ENCODE measurements around the gene MUS81.

MUS81 gene

DNA sequence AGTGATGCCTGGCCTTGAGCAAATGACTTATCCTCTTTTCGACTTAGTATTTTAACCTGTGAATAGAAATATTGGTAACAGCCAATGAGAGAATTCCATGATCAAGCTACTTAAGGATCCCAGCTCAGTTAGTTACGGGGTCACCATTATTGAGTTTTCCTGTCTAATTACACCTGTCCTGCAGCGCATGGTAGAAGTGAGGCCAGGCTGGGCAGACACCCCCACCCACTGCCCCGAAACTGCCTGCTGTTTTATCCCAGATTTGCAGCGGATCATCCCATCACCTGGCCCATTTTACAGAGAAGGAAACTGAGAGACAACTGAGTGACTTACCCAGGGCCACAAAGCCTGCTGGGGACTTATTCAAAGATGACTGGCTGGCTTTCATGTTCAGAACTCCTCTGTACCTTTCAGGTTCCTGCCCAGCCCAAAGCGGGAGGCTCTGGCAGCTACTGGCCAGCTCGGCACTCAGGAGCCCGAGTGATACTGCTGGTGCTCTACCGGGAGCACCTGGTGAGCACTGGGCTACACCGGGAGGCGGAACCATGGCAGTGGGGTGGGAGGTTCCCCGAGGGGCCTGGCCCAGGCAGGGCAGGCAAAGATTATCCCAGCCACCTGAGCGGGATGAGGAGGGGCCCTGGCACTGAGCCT lies 1.4 kb downstream of the MUS81 start:
- DNase-seq, result no peak

DNA sequence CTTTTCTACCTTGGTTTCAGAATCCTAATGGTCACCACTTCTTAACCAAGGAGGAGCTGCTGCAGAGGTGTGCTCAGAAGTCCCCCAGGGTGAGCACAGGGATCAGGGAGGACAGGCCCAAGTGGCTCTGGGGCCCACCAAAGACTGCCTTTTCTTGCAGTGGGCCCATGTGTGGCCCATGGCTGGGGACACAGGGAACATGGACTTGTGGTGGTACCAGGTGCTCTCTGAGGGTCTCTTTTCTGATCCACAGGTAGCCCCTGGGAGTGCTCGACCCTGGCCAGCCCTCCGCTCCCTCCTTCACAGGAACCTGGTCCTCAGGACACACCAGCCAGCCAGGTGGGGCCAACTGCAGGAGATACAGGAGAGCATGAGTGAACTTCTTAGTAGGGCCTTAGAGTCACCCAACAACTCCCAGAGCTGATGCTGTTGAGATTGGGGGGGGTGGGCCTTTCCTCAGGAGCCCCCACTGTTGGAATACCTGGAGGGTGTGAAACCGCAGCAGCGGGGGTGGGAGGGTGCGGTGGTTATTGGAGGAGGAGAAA lies 2.0 kb downstream of the MUS81 start:
- no peak for DNase-seq

DNA sequence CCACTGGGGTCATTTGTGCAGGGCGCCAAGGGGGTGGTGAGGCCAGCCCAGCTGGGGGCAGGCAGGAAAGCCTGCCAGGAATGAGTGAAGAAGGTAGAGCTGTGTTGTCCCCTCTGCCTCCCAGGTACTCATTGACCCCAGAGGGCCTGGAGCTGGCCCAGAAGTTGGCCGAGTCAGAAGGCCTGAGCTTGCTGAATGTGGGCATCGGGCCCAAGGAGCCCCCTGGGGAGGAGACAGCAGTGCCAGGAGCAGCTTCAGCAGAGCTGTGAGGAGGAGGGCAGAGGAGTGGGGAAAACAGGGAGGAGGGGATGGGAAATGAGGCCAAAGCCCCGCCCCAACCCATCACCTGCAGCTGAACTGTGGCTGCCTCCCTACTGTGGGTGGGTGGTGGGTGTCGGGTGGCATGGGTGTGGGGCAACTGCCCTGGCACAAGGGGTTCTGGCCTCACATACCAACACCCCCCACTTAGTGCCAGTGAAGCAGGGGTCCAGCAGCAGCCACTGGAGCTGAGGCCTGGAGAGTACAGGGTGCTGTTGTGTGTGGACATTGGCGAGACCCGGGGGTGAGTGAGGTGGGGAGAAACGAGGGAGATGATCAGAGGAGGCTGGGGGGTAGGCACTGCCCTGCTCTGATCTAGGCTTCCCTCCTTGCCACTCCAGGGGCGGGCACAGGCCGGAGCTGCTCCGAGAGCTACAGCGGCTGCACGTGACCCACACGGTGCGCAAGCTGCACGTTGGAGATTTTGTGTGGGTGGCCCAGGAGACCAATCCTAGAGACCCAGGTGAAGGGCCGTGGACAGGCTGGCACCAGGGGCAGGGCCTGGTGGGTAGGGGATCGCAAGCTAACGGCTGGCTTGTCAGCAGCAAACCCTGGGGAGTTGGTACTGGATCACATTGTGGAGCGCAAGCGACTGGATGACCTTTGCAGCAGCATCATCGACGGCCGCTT lies 3.0 kb downstream of the MUS81 start:
- no peak for DNase-seq

DNA sequence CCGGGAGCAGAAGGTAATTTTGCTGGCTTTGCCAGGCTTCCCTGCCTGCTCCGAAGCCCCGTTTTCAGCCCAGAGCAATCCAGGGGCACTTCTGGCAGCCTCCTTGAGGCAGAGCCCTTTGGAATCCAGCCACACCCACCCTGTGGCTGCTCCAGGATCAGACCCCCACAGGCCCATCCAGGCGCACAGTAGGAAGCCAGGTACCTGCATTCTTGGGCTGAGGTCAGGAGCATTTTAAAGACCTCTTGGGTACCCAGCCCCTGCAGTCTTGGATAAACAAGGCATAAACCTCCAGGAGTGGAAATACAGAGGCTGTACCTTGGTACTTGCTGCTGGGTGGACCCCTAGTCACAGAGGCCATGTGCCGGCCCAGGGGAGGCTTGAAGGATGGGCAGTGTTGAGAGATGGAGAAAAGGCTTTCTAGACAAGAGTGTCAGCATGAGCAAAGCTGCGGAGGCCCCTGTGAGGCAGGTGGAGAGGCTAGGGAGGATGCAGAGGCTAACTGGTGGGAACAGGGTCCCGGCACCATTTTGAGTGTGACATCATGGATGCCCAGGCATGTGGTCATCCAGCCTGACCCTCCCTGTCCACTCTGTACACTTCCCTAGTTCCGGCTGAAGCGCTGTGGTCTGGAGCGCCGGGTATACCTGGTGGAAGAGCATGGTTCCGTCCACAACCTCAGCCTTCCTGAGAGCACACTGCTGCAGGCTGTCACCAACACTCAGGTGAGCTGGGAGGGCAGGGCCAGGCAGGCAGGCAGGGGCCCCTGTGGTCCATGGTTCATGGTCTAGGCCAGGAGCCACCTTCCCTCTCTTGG lies 3.9 kb downstream of the MUS81 start:
- no peak for DNase-seq

DNA sequence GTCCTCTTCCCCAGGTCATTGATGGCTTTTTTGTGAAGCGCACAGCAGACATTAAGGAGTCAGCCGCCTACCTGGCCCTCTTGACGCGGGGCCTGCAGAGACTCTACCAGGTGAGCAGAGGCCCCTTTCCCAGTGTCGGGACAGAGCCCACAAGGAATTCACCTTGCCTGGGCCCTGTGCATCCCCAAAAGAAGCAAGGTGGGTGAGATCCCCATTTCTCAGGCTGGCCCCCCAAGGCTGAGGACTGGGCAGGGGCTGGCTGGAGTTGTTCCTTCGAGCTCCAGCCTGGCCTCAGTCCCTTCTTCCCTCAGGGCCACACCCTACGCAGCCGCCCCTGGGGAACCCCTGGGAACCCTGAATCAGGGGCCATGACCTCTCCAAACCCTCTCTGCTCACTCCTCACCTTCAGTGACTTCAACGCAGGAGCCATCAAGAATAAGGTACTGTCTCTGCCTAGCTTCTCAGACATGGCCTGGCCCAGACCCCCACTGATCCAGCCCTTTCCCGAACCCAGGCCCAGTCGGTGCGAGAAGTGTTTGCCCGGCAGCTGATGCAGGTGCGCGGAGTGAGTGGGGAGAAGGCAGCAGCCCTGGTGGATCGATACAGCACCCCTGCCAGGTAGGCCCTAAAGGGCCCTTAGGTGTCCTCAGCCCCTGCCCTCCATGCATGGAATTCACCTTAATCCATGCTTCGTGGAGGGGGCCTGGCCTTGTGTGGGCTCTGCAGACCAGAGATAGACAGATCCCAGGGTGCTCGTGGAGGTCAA lies 4.7 kb downstream of the MUS81 start:
- no peak for DNase-seq

DNA sequence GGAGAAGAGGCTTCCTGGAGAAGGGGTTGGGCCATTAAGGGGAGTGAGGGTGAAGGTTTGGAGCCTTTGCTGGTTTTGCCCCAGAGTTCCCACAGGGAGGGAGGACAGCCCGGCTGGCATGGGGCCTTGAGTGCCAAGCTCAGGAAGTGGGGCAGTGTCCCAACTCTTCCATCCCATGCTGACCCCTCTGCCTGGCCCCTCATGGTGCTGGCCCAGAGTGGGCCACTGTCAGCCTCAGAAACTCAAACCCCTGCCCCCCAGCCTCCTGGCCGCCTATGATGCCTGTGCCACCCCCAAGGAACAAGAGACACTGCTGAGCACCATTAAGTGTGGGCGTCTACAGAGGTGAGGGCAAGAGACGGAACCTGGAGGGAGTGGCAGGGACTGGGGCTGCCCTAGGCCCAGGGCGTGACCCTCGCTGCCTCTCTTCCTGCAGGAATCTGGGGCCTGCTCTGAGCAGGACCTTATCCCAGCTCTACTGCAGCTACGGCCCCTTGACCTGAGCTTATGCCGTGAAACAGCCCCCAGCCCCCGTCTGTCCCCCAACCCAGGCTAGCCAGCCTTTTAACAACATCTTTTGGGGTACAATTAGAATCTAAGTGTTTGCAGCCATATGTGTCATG lies 5.4 kb downstream of the MUS81 start:
- DNase-seq, result no peak

DNA sequence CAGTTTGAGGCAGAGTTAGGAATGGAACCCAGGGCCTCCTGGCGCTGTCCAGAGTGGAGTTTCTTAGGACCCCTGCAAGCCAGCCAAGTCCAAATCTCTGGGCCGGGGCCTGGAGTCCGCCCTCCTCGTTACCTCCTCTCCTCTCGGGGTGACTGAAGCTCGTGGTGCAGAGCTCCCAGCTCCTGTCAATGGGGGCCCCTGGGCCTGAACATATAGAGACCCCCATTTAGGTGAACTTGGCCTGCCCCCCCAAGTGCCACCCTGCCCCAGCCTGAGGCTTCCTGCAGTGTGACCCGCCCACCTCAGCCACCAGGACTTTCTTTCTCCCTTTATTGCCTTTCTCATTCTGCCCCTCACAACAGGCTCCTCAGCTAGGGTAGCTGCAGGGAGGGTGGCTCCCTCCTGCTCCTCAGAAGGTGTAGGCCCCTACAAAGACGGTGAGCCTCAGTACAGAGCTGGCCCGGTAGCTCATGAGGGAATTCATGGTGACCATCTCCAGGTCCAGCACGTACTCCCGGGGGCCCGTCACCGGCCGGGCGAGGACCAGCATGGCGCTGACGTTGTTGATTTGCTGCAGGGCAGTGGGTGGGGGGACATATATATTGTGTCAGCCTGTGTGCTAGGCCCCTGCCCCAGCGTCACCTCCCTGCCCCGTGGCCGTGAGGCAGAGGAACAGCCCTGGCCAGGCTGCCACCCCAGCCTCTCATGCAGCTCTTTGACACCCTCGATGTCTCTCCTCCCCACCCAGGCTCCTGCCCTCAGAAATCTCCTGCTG lies 6.5 kb downstream of the MUS81 start:
- no peak for DNase-seq

DNA sequence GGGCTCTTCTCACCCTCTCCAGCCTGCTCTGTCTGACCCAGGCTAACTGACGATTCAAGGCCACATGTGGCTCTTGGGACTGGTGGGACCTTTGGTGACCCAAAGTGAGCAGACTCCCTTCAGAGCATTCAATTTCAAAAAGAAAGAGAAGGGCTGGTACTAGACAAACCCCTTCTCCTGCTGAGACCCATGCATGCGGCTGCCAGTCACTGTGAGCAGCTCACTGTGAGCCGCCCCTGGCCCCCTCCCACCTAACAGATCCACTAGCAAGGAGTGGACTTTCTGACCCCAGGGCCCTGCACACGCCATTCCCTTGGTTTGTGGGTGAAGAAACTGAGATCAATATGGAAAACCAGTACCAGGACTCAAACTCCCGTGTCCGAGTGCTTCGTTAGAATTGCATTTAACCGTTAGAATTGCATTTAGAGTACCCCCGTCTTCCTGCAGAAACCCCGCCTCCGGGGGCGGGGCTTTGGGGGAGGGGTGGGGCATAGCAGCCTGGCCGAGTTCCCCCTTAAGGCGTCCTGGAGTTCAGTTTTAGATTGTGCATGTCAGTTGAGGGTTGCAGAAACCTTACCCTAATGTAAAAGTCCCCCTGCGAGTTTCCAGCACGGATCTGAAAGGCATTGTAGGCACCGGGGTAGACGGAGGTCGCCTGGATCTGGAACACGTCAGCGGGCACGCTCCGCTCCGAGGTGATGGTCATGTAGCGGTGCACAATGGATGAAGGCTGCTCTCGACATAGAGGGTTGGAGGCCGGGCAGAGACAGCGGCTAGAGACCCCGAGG lies 7.2 kb downstream of the MUS81 start:
- no peak for DNase-seq

DNA sequence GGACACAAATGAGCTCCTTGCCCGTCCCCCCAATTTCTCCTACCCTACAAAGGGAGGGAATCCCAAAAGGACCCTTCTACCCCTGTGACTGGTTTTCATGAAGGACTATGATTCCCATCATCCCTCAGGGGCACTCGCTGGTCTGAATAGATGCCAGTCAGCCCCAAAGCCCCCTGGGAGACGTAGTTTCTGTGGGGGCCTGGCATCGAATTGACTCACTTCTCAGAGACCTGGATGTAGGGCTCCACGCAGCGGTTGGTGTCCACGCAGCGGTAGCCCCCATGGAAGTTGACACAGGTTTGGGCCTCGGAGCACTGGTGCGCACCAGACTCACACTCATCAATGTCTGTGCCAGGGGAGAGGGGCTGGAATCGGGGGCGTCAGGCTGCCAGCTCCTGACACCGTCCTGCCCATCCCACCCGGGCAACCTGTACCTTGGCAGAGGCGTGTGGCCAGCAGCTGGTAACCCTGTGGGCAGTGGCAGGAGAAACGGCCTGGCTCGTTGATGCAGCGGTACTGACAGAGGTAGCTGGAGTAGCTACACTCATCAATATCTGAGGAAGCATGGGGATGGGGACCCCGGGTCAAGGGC lies 7.9 kb downstream of the MUS81 start:
- no peak for DNase-seq

DNA sequence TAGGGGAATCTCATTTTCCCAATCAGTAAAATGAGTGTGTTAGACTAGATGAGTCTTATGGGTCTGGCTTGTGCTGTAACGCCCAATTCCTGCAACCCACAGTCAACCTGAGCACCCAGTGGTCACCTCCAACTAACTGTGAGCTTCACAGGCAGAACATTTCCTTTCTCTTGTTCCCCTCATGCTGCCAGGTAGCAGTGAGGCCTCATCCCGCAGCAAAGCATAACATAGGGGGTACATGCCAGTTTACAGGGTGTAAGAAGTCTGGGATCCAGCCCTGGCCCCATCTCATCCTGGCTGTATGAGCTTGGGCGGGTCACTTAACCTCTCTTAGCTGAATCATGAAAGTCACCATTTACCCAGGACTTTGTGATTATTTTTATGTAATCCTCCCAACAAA lies 8.7 kb downstream of the MUS81 start:
- no peak for DNase-seq

DNA sequence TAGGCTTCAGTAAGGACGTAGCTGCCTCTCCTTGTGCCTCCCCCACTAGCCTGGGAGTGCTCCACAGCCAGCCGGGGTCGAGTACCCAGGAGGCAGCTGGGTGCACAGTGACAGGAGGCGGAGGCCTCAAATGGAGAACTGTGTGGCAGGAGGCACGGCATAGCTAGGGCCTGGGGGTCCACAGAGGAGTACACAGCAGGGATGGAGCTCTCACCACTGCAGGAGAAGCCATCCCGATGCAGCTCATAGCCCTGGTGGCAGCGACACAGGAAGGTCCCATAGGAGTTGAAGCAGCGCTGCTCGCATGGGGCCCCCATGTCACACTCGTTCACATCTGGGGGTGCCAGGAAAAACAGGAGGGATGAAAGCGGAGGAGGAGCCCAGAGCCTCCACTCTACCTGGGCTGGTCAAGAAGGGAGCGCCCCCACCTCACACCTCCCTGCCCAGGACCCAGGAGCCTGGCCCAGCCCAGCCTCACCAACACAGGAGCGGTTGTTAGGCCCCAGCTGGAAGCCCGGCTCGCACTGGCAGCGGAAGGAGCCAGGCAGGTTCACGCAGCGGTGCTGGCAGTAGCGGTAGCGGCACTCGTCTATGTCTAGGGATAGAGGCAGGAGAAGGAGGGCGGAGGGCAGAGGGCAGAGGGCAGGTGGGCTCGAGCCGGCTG lies 9.5 kb downstream of the MUS81 start:
- DNase-seq, result no peak

DNA sequence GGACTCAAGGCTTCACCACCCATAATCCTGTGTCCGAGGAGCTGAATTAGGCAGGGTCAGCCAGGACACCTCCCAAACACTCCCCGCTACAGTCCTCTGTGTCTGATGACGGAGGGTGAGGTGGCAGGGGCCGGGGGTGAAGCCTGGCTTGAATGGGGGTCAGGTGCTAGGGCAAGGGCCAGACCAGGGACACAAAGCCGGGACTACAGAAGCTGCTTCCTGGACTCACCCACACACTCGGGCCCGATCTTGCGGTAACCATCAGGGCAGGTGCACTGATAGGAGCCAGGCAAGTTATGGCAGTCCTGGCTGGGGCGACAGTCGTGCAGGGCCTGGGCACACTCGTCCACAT lies 10.1 kb downstream of the MUS81 start:
- DNase-seq, result no peak

DNA sequence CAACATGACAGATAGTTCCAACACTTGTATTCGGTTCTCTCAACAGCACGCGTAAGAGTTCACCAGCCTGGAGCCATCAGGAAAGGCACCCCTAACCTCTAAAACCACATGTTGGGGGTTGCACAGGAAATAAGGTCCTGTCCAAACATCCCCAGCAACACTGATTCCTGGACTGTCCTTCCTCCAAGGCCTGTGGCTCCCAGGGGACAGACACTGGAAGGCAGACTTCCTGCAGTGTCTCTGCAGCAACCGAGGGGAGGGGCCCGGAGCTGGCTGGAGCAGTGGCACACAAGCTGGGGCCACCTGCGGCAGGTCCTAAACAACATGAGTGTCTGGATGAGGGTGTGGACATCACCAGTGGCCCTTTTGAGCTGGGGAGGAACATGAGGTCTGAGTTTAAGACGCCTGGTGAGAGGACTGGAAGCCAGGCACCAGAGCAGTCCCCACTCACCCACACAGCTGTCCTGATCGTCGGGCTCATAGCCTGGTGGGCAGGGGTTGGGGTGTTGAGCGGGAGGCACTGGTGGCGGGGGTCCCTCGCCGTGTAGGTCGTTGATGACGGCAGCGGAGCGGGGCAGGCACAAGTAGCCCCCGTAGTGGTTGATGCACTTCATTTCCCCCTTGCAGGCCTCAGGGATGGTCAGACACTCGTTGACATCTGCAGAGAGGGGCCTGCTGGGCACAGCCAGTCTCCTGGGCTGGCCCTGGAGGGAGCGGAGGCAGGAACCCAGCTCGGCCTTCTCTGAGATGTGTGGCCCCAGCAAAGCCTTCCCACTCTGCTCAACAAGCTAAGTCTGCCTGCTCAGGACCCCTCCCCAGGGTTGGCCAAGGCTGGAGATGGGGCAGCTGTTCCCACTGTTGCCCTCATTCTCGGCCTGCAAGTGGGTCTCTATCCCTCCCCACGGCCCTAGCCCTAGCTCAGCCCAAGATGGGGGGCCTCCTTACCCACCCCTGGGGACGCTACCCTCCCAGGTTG lies 10.8 kb downstream of the MUS81 start:
- DNase-seq, result no peak

DNA sequence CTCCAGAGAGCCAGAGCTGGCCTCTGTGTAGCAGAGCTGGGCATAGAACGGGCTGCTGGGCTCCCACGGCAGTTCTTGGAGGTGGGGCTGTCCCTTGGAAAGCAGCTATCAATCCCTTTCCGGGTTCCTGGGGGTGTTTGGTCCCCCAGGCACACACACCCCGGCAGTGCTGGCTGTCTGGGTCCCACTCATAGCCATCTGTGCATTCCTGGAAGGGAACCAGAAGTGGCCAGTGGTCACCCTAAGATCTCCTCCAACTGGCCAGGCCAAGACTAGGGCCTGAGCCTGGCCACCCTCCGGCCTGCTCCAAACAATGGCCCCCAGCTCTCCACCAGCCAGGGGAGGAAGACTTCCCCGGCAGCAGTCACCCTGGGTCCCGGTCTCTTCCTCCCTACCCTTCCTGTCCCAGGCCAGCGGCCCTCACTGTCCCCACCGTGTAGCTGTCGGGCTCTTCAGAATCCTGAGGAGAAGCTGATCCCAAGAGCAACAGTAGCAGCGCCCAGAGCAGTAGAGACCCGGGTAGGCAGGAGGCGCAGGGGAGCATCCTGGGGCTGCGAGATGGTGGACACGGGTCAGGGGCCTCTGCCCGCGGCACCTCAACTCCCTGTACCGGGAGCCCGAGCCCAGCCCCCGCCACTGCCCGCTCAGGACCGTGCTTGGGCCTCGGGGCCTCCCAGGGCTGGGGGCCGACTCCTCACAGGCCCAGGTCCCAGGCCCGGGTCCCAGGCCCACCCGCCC lies 11.7 kb downstream of the MUS81 start:
- DNase-seq, result no peak

DNA sequence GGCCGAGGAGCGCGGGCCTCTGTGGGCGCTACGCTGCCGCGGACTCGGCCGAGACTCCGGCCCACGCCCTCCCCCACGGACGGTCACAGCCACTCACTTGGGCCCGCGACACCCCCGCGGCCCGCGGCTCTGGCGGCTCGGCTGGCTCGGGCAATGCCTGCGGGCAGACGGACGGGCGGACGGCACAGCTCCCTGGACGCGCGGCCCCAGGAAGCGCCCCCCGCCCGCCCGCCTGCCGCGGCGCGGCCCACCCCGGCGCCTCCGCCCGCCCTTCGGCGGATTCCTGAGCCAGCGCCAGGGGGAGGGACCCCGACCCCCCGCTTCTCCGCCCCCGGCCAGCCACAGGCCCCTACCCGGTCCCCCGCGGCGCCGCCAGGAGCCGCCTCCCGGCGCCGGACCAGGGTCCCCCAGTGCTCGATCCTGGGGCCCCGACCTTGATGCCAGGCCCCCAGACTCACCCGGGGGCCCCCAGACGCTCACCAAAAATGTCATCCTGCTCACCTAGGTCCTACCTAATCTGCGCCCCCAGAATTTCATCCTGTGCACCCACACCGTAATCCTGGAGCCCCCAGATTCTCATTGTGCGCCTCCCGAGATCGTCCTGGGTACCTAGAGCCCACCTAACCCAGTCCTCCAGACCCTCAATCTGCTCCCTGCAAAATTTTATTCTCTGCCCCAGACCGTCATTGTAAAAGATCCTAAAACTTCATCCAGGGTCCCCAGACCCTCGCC lies 12.5 kb downstream of the MUS81 start, which contains the start of gene EFEMP2:
TSS of gene EFEMP2 (minus strand) at position 215 of the 732 bp plus-strand sequence. CDS start 446 bp downstream, outside the sequence.
- no peak for DNase-seq
